MCF 10A (cell line): ENCODE measurements around the gene XIRP1. TPM values are rescaled to one million over a fixed set of nuclear protein-coding genes. Genes with fewer than 3 reads are reported as not detected.

Experiments
- BruUV-seq: library from RNA; stranded (reverse); fragments of 400-500 nt; replicated peaks from 2 replicates; lab custom pipeline; 2021; lab: Mats Ljungman, UMichigan
- CTCF ChIA-PET: fragments of 300-600 bp; sonication (Branson Sonifier 250); formaldehyde crosslinking; extraction: SDS; loops from one replicate; lab custom pipeline; 2021; ENCODE audit warnings: antibody characterized with exemption, inconsistent platforms; lab: Yijun Ruan, JAX
- POLR2A ChIA-PET: fragments of 300-600, 350-650 bp; sonication (Branson Sonifier 250); formaldehyde crosslinking; extraction: SDS; loops from one replicate; lab custom pipeline; 2020; ENCODE audit warnings: antibody characterized with exemption, inconsistent platforms; lab: Yijun Ruan, JAX
- DNase-seq: peaks from one replicate; pipeline ENCODE4 v3.0.0-alpha.2; 2018; ENCODE audit not compliant: unreplicated experiment
- H3K27ac Mint-ChIP-seq: one replicate; pipeline ENCODE4 v1.8.0; 2022; ENCODE audit warnings: mild to moderate bottlenecking, low read depth, mixed read lengths; ENCODE audit not compliant: unreplicated experiment
- H3K27me3 Mint-ChIP-seq: one replicate; pipeline ENCODE4 v1.8.0; 2022; ENCODE audit warnings: mixed read lengths; ENCODE audit not compliant: insufficient read depth, unreplicated experiment
- H3K36me3 Mint-ChIP-seq: one replicate; pipeline ENCODE4 v1.8.0; 2022; ENCODE audit warnings: mild to moderate bottlenecking, moderate library complexity, mixed read lengths; ENCODE audit not compliant: insufficient read depth, unreplicated experiment
- H3K4me1 Mint-ChIP-seq: one replicate; pipeline ENCODE4 v1.8.0; 2022; ENCODE audit warnings: mixed read lengths; ENCODE audit not compliant: insufficient read depth, unreplicated experiment
- H3K4me3 Mint-ChIP-seq: one replicate; pipeline ENCODE4 v1.8.0; 2022; ENCODE audit warnings: mild to moderate bottlenecking, moderate library complexity, mixed read lengths; ENCODE audit not compliant: unreplicated experiment
- H3K9me3 Mint-ChIP-seq: one replicate; pipeline ENCODE4 v1.8.0; 2022; ENCODE audit warnings: mixed read lengths; ENCODE audit not compliant: unreplicated experiment
- intact Hi-C: fragments of 100-400 bp; cut with micrococcal nuclease; formaldehyde crosslinking; loops from 2 replicates; pipeline ENCODE4 v1.14.1; 2022
- total RNA-seq: library from RNA; stranded (reverse); gene quantifications from 2 replicates; pipeline ENCODE4 v1.2.3, GENCODE V29; 2022
- TF ChIP-seq, protein P1 (sequence below): fragments of 200-600 bp; IDR thresholded peaks from one replicate; pipeline ENCODE4 v1.8.0; 2022; ENCODE audit warnings: antibody characterized with exemption, mild to moderate bottlenecking; ENCODE audit not compliant: unreplicated experiment

Gene XIRP1
- total RNA-seq, 1 experiment from 2014 or later, result not detected

DNA sequence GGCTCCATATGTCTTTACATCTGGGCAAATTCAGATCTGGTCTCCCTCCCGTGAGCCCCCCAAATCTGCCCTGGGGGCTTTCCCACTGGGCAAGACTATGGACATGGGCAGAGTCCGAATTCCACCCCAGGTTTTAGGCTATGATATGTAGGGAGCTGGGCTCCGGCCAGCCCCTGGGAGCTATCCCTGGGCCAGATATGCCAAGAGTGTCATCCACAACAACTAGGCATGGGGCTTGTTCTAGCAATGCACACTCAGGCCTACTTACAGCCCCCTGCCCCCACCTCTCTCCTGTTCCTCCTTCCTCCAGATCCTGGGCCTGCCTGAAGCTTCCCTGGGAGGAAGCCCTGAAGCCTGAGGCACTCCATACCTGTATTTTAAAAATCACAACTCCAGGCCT is 622 bp downstream of the XIRP1 start:
- H3K9me3 Mint-ChIP-seq, result no peaks in the 10 kb centered on the region
- H3K4me3 Mint-ChIP-seq, result no peak overlapping the region
- H3K4me1 Mint-ChIP-seq, result peaks cover 13% of the 10 kb centered on the region
- H3K27ac Mint-ChIP-seq, result no peak overlapping the region
- ChIA-PET CTCF (interaction anchor here (0.7 to 16.1 kb wide), 13 partner anchors 11 to 669 kb away, joined by 3 to 477 read pairs (median 4); no protein-coding TSS in a partner anchor), POLR2A (interaction anchor here (1.2 kb wide), 1 partner anchor 186 kb away, joined by 3 read pairs; no protein-coding TSS in a partner anchor)
- TF ChIP-seq, protein P1, sequence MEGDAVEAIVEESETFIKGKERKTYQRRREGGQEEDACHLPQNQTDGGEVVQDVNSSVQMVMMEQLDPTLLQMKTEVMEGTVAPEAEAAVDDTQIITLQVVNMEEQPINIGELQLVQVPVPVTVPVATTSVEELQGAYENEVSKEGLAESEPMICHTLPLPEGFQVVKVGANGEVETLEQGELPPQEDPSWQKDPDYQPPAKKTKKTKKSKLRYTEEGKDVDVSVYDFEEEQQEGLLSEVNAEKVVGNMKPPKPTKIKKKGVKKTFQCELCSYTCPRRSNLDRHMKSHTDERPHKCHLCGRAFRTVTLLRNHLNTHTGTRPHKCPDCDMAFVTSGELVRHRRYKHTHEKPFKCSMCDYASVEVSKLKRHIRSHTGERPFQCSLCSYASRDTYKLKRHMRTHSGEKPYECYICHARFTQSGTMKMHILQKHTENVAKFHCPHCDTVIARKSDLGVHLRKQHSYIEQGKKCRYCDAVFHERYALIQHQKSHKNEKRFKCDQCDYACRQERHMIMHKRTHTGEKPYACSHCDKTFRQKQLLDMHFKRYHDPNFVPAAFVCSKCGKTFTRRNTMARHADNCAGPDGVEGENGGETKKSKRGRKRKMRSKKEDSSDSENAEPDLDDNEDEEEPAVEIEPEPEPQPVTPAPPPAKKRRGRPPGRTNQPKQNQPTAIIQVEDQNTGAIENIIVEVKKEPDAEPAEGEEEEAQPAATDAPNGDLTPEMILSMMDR, result no peak
- H3K36me3 Mint-ChIP-seq, result peaks cover 5% of the 10 kb centered on the region
- BruUV-seq, result no TSS peak
- DNase-seq, result no peak
- H3K27me3 Mint-ChIP-seq, result peaks cover 14% of the 10 kb centered on the region
- intact Hi-C loops, result no loop called here

GRCh38 chr3:39191111-39191510 is 1.3 kb downstream of the XIRP1 start:
- Mint-ChIP-seq H3K4me3 (no peak overlapping the region), H3K36me3 (peaks cover 5% of the 10 kb centered on the region), H3K9me3 (no peaks in the 10 kb centered on the region), H3K27me3 (peaks cover 7% of the 10 kb centered on the region), H3K4me1 (peaks cover 12% of the 10 kb centered on the region), H3K27ac (no peak overlapping the region)
- DNase-seq, result no peak
- ChIA-PET CTCF (interaction anchor here (0.6 to 16.1 kb wide), 17 partner anchors 11 to 700 kb away, joined by 3 to 477 read pairs (median 4); no protein-coding TSS in a partner anchor), POLR2A (no interaction called here)
- intact Hi-C loops, result no loop called here
- TF ChIP-seq, protein P1, result no peak
- BruUV-seq, result no TSS peak

DNA sequence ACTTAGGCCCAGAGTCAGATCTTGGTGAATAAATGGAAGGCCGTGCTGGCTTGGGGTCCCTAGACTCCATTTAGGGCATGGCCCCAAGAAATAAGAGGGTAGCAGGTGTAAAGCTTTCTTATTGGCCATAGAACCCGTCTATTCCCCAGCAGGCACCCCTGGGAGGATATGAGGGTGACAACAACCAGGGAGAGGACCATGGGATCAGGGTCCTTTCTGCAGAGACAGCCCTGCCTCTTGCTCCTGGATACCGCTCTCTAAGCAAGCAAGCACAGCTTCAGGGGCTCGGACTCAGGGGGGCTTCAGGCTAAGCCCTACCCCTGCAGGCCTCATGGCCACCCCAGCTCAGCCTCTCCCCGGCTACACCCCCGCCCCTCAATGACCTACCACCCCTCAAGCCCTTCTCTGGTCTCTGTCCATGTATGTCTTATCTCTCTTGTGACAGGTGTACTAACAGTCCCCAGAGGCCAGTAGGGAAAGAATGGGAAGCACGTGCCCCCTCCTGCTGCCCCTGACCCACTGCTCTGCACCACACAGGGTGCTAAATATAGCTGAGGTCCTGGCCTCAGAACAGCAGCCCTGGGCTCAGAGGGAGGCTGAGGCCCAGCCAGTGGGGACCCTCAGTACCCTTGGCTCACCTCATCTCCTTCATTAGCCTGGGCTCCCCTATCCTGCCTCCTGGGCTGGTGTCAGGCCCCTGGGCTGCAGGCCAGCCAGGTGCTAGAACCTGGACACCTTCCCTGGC is 1.9 kb downstream of the XIRP1 start:
- ChIA-PET CTCF (interaction anchor here (0.5 to 16.1 kb wide), 45 partner anchors 9 to 969 kb away, joined by 3 to 477 read pairs (median 4); no protein-coding TSS in a partner anchor), POLR2A (interaction anchor here (0.7 to 1.4 kb wide), 2 partner anchors 9 to 98 kb away, joined by 3 to 4 read pairs; no protein-coding TSS in a partner anchor)
- no peak overlapping the region for H3K4me3 Mint-ChIP-seq
- no peak for DNase-seq
- peaks cover 5% of the 10 kb centered on the region for H3K36me3 Mint-ChIP-seq
- no TSS peak for BruUV-seq
- peaks cover under 1% of the 10 kb centered on the region for H3K27me3 Mint-ChIP-seq
- TF ChIP-seq, protein P1, result no peak
- H3K4me1 Mint-ChIP-seq, result peaks cover 7% of the 10 kb centered on the region
- intact Hi-C loops, result loop anchor here (1.0 kb wide), 1 partner anchor 71 kb away; no protein-coding TSS in a partner anchor
- H3K9me3 Mint-ChIP-seq, result no peaks in the 10 kb centered on the region
- H3K27ac Mint-ChIP-seq, result no peak overlapping the region

GRCh38 chr3:39189959-39190269 is 2.5 kb downstream of the XIRP1 start:
- peaks cover 5% of the 10 kb centered on the region for H3K36me3 Mint-ChIP-seq
- H3K9me3 Mint-ChIP-seq, result no peaks in the 10 kb centered on the region
- POLR2A ChIA-PET, result interaction anchor here (0.6 to 1.4 kb wide), 4 partner anchors 10 to 178 kb away, joined by 3 to 4 read pairs (median 3); no protein-coding TSS in a partner anchor
- no peak overlapping the region for H3K27ac Mint-ChIP-seq
- BruUV-seq, result no TSS peak
- no peaks in the 10 kb centered on the region for H3K27me3 Mint-ChIP-seq
- intact Hi-C loops, result loop anchor here (1.0 to 10.0 kb wide), 3 partner anchors 71 to 195 kb away; partner anchors contain the start of gene SLC25A38
- CTCF ChIA-PET, result interaction anchor here (0.5 to 16.1 kb wide), 47 partner anchors 8 to 968 kb away, joined by 3 to 477 read pairs (median 4); no protein-coding TSS in a partner anchor
- DNase-seq, result peak; percentile 80
- H3K4me3 Mint-ChIP-seq, result no peak overlapping the region
- H3K4me1 Mint-ChIP-seq, result peaks cover 7% of the 10 kb centered on the region
- TF ChIP-seq, protein P1, result peak; percentile 69
